Measurements from ENCODE around the gene AKAP1. TPM values are rescaled to one million over a fixed set of nuclear protein-coding genes. Genes with fewer than 3 reads are reported as not detected.

AKAP1 gene
- total and polyA plus RNA-seq, 9 donors: 20.0 to 45.2 (median 30.4) TPM

- no peaks in the 10 kb centered on the region for H3K27me3 ChIP-seq
- intact Hi-C loops (cut with DNase I): no loop called here
- 91 to 93% (median 91%) methylated on average over 3 of the region's 3 CpGs for WGBS, 3 donors
- no peaks in the 10 kb centered on the region for H3K36me3 ChIP-seq
- TF ChIP-seq CTCF (IDR thresholded peaks at IDR 0.05) (no peak), EP300 (IDR thresholded peaks at IDR 0.05) (no peak)
- DNase-seq: no peak
- no peaks in the 10 kb centered on the region for H3K4me1 ChIP-seq (ENCODE audit: insufficient read depth)
- H3K9me3 ChIP-seq: no peaks in the 10 kb centered on the region
- no peak overlapping the region for H3K4me3 ChIP-seq
- no peak overlapping the region for H3K27ac ChIP-seq
These were observed 80.7 kb downstream of the AKAP1 start for GRCh38 chr17:57165754-57166153.

- intact Hi-C loops (cut with DNase I): no loop called here
- Histone ChIP-seq H3K4me1 (ENCODE audit: insufficient read depth) (no peaks in the 10 kb centered on the region), H3K9me3 (no peaks in the 10 kb centered on the region), H3K36me3 (no peaks in the 10 kb centered on the region), H3K4me3 (no peak overlapping the region), H3K27me3 (no peaks in the 10 kb centered on the region), H3K27ac (no peak overlapping the region)
- no peak for TF ChIP-seq EP300 (IDR thresholded peaks at IDR 0.05)
- TF ChIP-seq POLR2A (IDR thresholded peaks at IDR 0.05): no peak
- no peak for TF ChIP-seq CTCF (IDR thresholded peaks at IDR 0.05)
- no peak for DNase-seq
- WGBS, 3 donors: 32 to 39% (median 37%) methylated on average over 9 of the region's 9 CpGs
These were observed 81.8 kb downstream of the AKAP1 start for GRCh38 chr17:57166803-57167202.

GRCh38 chr17:57168695-57169094 is 83.6 kb downstream of the AKAP1 start:
- no peaks in the 10 kb centered on the region for H3K9me3 ChIP-seq
- no peak overlapping the region for H3K27ac ChIP-seq
- H3K27me3 ChIP-seq: no peaks in the 10 kb centered on the region
- no peak for DNase-seq
- no peaks in the 10 kb centered on the region for H3K4me1 ChIP-seq (ENCODE audit: insufficient read depth)
- intact Hi-C loops (cut with DNase I): no loop called here
- no peaks in the 10 kb centered on the region for H3K36me3 ChIP-seq
- 49 to 64% (median 60%) methylated on average over 2 of the region's 2 CpGs for WGBS, 3 donors
- H3K4me3 ChIP-seq: no peak overlapping the region
- TF ChIP-seq POLR2A (IDR thresholded peaks at IDR 0.05) (no peak), EP300 (IDR thresholded peaks at IDR 0.05) (no peak), CTCF (IDR thresholded peaks at IDR 0.05) (no peak)

- DNase-seq: no peak
- Histone ChIP-seq H3K27me3 (no peaks in the 10 kb centered on the region), H3K4me1 (ENCODE audit: insufficient read depth) (no peaks in the 10 kb centered on the region), H3K4me3 (no peak overlapping the region), H3K27ac (no peak overlapping the region), H3K36me3 (no peaks in the 10 kb centered on the region), H3K9me3 (no peaks in the 10 kb centered on the region)
- TF ChIP-seq CTCF (IDR thresholded peaks at IDR 0.05) (no peak), EP300 (IDR thresholded peaks at IDR 0.05) (no peak), POLR2A (IDR thresholded peaks at IDR 0.05) (no peak)
- 51 to 70% (median 64%) methylated on average over 4 of the region's 4 CpGs for WGBS, 3 donors
- intact Hi-C loops (cut with DNase I): no loop called here
These were observed 85.8 kb downstream of the AKAP1 start for GRCh38 chr17:57170866-57171265.

Other genes starting within 250 kb of the AKAP1 start
- gene TRIM25, start 171.2 kb upstream of the AKAP1 start, total RNA-seq: 10 to 100 TPM; 23.6 to 57.6 (median 45.9) TPM
- gene TRIM25, start 171.2 kb upstream of the AKAP1 start, polyA plus RNA-seq: 10 to 100 TPM; 12.5 to 71.7 TPM
- gene COIL, start 124.2 kb upstream of the AKAP1 start, total RNA-seq: 10 to 100 TPM; 10.9 to 17.8 (median 12.9) TPM
- gene COIL, start 124.2 kb upstream of the AKAP1 start, polyA plus RNA-seq: 10 to 100 TPM; 12.4 to 14.3 TPM
- 10 to 100 TPM; 36.5 to 88.4 (median 56.4) TPM for gene SCPEP1, start 107.1 kb upstream of the AKAP1 start, total RNA-seq
- 100 to 1,000 TPM in 1 of 2 donors, 10 to 100 TPM in 1; 69.5 to 180 TPM for gene SCPEP1, start 107.1 kb upstream of the AKAP1 start, polyA plus RNA-seq
- gene MSI2, start 171.3 kb downstream of the AKAP1 start, total RNA-seq: 100 to 1,000 TPM; 110 to 199 (median 149) TPM
- 100 to 1,000 TPM in 1 of 2 donors, 10 to 100 TPM in 1; 43.1 to 105 TPM for gene MSI2, start 171.3 kb downstream of the AKAP1 start, polyA plus RNA-seq

Measured in ovary (tissue), 9 donors.